GM18870 (cell line): ENCODE measurements around the gene TMEM175.

Experiments used
- ATAC-seq: cut with Tn5 transposase; IDR thresholded peaks from one replicate; pipeline ENCODE4 v1.9.1; 2021; ENCODE audit warnings: moderate library complexity; ENCODE audit not compliant: unreplicated experiment

The TMEM175 gene

DNA sequence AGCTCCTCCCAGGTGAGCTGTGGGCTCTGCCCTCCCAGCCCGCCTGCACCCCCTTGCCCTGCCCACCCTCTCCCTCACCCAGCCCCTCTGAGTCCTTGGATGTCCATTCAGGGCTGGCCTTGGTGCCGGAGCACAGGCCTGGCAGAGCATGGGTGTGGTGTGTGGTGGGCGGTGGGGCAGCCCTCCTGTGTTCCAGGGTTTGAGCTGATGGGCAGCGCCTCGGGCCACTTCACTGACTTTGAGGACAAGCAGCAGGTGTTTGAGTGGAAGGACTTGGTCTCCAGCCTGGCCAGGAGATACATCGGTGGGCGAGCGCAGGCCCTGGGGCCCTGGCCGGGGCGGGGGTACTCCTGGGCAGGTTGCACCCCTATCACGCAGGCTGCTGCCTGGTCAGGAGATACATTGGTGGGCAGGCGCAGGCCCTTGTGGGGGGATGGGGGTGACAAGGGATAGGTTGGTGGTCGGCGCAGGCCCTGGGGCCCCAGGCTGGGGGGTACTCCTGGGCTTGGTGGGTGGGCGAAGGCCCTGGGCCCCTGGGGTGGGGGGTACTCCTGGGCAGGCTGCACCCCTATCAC lies 68.5 kb downstream of the TMEM175 start:
- ATAC-seq = no peak

DNA sequence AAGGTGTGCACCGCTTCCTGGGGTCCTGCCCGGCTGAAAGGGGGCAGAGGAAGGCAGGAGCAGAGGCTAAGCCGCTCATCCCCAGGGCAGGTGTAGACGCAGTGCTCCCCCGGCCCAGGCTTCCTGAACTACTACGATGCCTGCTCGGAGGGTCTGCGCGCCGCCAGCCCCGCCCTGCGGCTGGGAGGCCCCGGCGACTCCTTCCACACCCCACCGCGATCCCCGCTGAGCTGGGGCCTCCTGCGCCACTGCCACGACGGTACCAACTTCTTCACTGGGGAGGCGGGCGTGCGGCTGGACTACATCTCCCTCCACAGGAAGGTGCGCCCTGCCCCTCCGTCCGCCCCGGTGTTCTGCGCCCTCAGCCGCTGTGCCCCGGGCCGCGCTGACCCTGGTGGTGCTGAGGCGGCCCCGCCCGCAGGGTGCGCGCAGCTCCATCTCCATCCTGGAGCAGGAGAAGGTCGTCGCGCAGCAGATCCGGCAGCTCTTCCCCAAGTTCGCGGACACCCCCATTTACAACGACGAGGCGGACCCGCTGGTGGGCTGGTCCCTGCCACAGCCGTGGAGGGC lies 69.4 kb downstream of the TMEM175 start:
- ATAC-seq = no peak

DNA sequence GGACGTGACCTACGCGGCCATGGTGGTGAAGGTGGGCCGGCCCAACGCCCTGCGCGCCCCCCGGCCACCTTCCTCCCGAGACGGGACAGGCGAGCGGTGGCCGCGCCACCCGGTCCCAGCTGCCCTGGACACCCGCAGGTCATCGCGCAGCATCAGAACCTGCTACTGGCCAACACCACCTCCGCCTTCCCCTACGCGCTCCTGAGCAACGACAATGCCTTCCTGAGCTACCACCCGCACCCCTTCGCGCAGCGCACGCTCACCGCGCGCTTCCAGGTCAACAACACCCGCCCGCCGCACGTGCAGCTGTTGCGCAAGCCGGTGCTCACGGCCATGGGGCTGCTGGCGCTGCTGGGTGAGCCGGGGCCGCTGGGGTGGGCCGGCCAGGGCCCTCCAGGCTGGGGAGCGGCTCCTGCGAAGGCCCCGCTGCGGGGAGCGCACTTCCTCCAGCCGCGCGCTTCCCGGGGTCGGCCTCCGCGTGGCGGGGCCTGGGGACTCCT lies 69.9 kb downstream of the TMEM175 start:
- no peak for ATAC-seq

DNA sequence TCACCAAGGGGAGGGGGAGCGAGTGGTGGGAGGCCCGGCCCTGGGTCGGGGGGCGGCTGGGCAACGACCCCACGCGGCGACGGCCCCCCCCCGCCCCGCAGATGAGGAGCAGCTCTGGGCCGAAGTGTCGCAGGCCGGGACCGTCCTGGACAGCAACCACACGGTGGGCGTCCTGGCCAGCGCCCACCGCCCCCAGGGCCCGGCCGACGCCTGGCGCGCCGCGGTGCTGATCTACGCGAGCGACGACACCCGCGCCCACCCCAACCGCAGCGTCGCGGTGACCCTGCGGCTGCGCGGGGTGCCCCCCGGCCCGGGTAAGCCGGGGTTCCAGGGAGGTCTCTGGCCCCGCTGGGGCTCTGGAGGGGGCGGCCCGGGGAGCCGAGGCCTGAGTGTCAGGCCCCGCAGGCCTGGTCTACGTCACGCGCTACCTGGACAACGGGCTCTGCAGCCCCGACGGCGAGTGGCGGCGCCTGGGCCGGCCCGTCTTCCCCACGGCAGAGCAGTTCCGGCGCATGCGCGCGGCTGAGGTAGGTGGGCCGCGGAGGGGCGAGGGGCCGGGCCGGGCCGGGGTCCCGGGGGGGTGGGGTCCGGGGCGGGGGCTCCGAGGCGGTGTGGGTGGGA lies 70.5 kb downstream of the TMEM175 start:
- ATAC-seq = no peak

DNA sequence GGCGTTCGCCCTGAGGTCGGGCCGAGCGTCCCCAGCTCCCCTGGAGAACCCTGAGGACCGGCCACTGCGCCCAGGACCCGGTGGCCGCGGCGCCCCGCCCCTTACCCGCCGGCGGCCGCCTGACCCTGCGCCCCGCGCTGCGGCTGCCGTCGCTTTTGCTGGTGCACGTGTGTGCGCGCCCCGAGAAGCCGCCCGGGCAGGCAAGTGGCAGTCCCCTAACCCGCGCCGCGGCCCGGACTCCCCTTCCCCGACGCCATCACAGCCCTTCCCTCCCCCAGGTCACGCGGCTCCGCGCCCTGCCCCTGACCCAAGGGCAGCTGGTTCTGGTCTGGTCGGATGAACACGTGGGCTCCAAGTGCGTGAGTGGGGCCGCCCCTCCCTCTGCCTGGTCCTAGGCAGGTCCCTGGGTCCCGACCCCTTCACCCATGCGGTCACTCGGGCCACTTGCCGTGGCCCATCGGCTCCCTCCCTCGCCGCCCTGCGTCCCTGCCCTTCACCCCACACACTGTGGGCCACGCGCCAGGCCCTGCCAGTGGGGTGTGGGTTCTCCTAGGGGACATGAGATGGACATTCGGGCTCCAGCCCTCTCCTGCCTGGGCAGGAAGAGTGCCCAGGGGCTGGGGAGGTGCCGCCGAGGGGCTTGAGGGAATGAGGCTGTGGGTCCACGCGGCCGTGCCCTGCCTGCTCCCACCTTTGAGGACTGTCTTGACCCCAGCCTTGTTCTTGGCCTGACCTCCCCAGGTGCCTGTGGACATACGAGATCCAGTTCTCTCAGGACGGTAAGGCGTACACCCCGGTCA lies 71.2 kb downstream of the TMEM175 start:
- no peak for ATAC-seq

DNA sequence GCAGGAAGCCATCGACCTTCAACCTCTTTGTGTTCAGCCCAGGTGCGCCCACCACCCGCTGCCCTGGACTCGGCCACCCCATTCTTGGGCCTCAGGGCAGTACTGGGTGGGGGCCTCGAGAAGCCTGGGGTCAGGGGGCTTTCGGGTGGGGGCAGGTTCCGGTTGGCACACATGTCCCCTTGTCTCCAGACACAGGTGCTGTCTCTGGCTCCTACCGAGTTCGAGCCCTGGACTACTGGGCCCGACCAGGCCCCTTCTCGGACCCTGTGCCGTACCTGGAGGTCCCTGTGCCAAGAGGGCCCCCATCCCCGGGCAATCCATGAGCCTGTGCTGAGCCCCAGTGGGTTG lies 71.8 kb downstream of the TMEM175 start:
- no peak for ATAC-seq

DNA sequence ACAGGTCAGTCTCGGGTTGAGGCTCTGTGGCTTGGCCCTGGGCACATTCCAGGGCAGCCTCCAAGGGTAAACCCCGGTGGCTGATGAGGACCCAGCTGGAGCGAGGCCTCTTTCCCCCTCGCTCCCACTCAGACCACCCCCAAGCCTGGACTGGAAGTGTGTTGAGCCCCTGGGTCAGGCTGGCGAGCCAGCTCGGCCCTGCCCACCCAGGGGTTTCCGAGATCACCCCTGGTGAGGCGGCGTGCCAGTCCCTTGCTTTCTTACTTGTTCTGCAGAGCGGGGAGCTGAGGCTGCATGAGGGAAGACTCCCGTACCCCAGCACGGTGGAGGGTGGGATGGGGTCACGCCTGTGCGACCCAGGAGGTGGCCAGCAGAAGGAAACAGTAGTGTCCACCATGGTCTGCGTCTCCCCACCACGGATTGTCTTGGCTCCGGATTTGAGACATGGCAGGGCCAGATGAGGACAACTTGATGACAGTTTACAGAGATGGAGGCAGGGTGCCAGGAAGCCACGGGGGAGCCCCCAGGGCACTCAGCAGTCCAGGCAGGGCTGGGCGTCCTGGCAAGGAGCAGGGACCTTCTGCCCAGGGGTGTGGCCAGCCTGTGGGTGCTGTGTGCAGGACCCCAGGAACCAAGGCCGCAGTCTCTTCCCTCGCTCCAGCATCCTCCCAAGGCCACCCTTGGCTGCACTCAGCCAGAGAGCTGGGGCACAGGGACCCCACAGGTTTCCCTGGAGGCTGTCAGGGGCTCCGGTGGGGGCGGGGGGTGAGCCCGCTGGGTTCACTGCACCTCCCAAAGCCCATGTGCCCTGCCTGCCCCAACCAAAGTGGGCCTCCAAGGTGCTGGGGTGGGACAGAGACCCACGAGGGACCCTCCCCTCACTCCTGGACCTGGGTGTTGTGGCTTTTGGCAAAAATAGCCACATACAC lies 72.6 kb downstream of the TMEM175 start:
- ATAC-seq = no peak

DNA sequence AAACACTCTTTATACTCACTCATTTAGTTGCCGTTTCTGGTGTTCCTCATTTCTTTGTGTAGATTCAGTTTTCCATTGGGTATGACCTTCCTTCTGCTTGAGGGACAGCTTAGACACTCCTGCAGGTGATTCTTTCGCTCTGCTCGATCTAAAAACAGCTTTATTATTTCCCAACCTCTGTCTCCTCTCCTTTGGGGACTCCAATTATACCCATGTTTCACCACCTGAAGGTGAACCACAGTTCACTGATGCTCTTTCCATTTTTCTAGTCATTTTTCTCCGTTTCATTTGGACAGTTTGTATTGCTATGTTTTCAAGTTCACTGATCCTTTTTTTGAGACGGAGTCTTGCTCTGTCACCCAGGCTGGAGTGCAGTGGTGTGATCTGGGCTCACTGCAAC lies 74.6 kb downstream of the TMEM175 start:
- no peak for ATAC-seq
